ENCODE data around the gene OR2V1.
"Not testable (repeated sequence)": the region's sequence is repeated elsewhere in the genome, so short reads cannot be mapped to it uniquely, and the experiment has no call there.

OR2V1 gene

DNA sequence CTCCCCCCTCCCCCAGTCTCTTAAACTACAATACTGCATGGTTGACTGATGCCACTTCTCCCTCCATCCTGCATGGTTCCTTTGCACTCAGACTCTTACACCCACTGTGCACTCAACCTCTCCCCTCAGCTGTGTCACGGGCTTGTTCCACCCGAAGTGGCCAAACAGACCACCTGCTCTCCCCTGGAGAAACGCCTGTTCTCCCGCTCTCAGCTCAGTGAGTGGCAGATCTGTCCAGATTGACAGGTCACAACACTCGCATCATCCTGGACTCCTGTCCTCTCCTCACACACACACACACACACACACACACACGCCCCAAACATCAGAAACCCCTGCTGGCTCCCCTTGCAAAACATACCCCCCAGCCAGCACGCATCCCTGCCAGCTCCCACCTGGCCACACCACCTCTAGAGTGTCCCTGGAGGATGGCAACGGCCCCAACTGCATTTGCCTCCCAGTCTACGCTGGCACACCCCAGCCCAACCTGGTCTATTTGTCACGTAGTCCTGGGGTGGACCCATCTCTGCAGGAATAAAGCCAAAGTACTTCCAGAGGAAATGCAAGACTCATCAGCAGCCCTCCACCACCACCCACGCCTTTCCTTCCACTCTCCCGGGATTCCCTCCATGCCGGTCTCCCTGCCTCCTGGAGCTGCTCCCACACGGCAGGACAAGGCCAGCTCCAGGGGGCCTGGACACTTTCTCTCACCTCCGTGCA lies 2.9 kb downstream of the OR2V1 start:
- DNase-seq: no peak

DNA sequence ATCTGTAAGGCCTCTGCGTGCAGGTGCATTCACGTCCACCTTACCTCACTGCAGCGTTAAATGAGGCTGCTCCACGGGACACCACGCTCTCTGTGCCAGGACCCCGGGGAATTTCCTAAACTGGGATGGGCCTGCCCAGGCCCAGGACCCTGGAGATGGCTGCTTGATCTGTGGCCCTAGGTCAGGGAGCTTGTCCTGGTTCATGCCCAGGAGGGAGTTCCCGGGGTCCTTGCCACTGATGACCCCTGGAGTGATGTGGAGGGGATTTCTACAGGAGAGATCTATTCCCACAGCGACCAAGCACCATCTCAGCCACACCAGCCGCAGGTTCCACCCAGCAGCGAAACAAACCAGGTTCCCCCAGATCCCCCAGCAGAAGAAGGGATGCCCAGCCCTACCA lies 3.5 kb downstream of the OR2V1 start:
- DNase-seq: no peak

DNA sequence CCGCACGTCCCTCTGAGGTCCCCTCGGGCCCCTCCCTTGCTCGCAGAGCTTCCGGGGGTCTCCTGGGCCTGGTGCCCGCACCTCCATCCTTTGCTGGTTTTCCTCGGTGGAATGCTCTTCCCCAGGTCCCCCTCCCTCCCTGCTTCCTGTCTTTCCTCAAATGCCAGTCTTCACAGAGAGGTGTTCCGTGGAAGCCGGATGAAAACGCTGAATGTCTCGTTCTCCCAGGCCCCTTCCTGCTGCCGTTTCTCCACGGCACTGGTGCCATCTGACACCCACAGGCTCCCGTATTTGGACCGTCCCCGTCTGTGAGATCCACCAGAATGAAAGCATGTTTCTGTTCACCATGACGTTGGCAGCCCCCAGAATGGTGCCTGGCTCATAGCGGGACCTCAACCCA lies 4.1 kb downstream of the OR2V1 start:
- DNase-seq: no peak

DNA sequence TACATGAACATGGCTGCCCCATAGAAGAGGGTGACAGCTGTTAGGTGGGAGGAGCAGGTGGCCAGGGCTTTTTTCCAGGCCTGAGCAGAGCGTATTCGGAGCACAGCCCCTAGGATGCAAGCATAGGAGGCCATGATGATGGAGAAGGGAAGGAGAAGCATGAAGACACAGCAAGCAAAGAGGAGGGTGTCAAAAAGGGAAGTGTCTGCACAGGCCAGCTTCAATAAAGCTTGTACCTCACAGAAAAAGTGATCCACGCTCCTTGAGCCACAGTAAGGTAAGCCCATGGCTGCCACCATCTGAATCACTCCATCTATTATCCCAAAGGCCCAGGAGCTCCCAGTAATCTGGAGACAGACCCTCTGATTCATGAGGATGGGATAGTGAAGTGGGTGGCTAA lies 6.4 kb downstream of the OR2V1 start:
- no peak for DNase-seq

DNA sequence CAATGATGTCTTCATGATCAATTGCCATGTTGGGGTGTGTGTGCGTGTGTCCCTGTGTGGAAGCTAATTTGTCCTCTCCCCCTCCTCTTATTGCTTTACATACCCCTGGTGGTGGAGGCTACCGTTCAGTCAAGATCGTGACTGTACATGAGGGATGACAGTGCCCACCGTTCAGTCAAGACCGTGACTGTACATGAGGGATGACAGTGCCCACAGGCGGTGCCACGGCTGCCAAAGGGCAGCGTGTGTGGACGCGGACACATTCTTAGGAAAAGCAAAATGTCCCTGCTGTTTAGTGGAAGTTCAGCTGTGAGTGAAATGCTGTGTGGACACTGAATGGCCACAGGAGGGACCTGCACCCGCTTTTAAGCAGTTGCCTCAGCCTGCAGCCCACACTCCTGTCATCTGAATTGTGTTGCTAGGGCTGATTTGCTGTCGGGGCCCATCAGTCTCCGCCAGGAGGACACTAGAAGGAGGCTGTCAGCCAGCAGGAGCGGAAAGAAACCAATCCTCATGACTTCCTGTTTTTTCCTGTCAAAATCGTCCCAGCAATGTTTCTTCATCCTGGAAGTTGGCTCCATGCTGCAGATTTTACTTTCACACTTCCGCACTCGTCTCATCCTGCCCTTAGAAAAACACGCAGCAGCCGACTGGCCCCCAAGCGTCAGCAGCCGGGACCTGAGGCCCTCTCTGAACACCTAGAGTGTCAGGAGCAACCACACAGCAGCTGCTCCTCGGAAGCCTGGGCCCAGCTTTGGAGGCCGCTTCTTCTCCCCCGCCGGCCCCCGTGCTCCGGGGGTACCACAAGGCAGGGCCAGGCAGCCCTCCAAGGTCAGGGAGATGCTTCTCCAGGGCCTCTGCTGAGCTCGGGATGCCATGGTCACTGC lies 9.1 kb downstream of the OR2V1 start:
- DNase-seq: no peak

DNA sequence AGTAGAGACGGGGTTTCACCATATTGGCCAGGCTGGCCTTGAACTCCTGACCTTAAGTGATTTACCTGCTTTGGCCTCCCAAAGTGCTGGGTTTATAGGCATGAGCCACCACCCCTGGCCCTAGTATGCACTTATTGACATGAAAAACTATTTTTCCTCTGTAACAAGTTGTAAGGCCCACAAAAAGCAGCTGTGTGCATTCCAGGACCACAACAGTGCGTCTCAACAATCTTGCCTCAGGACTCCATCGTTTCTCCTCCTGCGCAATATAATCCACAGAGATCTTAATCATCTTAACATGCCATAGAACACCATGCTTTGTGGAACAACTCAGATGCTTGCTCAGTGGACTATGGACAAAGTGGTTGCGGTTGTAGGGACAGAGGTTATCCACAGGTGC lies 10.2 kb downstream of the OR2V1 start:
- no peak for DNase-seq

DNA sequence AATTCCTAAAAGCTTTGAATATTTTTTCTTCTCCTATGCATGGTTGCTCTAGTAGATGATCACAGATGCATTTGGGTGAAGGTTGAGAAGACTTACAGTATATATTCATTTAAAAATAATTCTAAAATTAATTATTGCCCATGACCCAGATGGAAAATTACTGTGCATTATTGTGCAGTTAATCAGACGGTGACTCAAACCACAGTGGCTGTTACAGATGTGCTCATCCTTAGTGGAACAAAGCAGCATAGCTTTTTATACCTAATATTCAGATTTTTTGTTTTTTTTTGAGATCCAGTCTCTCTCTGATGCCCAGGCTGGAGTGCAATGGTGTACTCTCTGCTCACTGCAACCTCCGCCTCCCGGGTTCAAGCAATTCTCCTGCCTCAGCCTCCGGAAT lies 10.7 kb downstream of the OR2V1 start:
- DNase-seq: no peak

DNA sequence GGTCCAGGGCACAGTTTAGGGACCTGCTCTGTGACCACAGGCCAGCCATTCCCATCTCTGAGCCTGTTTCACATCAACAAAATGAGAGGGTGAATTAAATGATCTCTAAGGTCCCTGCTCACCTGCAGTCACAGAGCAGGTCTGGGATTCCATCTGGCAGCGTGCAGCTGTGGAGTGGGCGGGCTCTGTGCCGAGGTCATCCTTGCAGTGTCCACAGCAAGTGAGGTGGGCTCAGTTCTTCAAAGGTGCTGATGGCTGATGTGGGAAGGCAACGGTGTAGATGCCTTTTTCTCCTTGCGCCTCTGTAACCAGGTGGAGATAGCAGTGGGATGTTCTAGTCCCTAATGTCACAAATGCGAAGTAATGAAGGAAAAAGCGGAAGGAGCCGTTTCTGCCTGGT lies 11.9 kb downstream of the OR2V1 start:
- no peak for DNase-seq

DNA sequence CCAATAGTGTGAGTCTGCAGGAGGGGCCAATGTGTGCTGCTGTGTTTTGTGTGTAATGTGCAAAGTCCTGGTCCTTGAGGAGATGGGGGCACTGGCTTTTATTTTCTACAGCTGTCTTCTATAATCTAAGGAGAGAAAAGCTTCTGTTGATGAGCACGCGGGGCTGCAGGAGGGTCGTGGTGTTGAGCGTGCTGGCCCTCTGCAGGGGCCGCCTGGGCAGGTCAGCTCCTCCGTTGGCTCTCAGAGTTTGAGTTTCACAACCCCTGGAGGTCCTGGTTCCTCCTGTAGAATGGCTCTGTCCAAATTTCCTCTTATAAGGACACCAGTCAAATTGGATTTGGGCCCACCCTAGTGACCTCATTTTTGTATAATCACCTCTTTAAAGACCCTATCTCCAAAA lies 12.6 kb downstream of the OR2V1 start:
- no peak for DNase-seq

DNA sequence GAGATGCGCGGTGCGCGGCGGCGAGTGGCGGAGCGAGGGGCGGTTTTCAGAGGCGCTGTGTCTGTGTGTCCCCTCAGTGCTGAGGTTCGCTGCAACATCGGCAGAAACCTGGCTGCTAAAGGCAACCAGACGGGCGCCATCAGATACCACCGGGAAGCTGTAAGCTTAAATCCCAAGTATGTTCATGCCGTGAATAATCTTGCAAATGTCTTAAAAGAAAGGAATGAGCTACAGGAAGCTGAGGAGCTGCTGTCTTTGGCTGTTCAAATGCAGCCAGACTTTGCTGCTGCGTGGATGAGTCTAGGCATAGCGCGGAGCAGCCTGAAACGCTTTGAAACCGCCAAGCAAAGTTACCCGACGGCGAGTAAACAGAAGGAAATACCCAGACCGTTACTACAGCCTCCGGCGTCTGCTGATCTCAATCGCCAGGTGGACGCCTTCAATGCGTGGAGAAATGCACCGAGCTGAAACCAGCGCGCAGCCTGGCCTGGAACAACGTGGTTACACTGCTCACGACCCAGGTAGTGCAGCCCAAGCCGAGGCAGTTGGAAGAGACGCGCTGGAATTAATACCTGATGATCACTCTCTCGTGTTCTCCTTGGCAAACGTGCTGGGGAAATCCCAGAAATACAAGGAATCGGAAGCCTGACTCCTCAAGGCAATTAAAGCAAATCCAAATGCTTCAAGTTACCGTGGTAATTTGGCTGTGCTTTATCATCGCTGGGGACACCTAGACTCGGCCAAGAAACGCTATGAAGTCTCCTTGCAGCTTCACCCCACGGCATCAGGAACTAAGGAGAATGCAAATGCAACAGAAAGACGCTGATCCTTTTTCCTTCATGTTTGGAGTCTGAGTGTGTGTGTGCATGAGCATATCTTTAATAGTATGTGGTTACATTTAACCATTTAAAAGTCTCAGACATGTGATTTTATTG lies 15.9 kb downstream of the OR2V1 start:
- no peak for DNase-seq

DNA sequence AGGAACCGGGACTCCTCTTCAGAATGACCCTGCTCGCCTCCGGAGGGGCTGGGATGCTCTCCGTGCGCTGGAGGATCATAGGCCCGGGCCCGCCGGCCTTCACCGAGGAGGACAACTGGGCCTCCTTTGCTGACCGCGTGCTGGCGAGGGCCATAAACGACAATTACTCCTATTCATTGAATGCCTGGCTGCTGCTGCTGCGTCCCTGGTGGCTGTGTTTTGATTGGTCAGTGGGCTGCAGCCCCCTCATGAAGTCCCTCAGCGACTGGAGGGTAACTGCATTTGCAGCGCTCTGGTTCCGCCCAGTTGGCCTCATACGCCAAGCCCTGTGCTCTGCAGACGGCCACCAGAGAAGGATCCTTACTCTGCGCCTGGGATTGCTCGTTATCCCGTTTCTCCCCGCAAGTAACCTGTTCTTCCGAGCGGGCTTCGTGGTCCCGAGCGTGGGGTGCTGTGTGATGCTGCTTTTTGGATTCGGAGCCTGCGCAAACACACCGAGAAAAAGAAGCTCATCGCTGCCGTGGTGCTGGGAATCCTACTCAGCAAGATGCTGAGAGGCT lies 16.6 kb downstream of the OR2V1 start:
- DNase-seq: no peak

DNA sequence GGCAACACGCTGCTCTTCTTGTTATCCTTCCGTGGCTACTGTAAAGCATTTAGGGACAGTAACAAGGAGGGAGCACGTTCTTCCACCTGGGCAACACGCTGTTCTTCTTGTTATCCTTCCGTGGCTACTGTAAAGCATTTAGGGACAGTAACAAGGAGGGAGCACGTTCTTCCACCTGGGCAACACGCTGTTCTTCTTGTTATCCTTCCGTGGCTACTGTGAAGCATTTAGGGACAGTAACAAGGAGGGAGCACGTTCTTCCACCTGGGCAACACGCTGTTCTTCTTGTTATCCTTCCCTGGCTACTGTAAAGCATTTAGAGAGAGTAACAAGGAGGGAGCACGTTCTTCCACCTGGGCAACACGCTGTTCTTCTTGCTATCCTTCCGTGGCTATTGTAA lies 17.4 kb downstream of the OR2V1 start:
- DNase-seq: not testable (repeated sequence)

DNA sequence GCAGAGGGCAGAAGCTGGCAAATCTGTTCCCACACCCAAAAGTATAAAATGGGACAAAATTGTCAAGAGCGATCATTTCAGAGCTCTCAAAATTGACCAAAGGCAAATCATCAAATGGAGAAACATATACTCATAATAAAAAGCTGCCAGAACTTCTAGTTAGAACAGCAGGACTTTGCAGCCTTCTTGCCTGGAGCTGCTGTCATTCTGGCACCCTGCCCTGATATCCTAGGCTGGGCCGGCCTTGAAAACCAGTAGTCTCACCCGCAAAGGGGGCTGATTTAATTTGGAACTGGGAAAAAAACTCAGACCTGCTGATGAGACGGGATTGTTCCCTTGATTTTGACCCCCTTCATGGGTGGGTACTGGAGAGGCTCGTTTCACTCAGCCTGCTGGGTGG lies 18.5 kb downstream of the OR2V1 start:
- DNase-seq: no peak

DNA sequence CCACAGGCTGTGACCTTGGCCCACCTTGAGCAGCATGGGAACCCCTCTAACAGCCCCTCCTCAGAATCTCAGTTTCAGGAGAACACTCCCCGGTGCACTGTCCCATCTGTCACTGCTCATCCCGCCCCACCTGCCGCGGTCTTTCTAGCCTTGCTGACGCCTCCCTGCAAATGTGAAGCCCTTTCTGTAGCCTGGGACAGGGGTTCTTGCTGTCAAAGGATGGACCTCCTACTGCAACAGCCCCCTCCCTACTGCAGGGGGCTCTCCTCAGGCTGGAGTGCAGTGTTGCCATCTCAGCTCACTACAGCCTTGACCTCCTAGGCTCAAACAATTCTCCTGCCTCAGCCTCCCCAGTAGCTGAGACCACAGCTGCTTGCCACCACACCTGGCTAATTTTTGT lies 20.0 kb downstream of the OR2V1 start:
- DNase-seq: no peak

DNA sequence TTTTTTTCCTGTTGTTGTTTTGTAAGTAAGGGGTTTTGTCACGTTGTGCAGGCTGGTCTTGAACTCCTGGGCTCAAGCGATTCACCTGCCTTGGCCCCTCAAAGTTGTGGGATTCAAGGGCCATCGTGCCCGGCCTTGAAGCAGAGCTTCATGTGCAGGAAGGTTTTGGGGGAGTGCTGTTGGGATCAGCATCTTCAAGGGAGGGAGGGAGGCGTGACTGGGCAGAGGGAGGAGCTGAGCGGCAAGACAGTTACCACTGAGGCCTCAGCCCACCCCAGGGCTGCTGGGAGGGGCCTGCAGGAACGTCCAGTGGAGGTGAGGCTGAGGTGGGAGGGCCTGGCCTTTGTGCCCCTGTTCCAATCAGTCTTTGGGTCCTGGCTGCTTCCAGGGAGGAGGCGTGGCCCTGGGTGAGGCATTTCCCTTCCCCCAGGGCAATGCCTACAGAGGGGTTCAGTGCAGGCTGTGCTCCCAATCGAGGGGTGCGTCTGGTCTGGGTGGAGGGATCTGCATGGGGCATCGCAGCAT lies 21.4 kb downstream of the OR2V1 start:
- no peak for DNase-seq

DNA sequence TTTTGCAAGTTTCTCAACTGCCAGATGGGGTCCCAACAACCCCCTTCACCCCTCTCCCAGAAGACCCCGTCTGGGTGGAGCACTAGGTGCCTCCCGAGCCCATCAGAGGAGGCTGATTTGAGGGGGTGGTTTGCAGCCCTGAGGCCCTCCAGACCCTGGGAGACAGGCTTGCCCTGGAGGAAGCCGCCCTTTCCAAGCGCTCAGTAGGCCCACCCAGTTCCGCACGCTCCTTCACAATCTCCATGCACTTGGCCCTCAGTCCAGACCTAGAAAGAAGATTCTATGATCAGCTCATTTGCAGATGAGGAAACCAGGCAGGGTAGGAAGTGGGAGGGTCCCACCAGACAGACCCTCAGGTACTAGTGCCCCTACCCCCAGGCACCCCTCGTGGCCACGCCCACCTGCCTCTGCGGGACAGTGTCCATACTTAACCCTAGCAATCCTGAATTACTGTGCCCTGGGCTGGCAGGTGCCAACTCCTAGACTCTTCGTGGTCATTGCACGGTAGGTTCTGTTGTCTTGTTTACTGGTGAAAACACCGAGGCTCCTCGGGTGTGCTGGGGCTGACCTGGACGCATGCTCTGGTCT lies 22.3 kb downstream of the OR2V1 start:
- DNase-seq: no peak

DNA sequence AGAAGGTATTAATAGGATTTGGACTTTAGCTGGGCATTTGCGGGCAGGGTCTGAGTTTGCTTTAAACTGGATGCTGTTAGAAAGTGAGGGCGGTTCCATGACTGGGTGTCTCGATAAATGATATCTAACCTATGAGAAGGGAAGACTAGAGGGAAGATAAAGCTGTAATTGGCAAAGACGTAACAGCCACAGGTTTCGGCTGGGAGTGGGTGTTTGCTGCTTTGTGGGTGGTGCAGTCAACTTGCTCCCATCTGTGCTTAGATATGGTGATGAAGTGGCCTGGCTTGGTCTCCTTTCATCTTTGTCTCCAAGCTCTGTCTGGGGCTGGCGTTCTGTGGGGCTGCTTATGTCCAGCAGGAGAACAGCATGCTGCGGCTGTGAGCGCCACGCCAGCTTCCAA lies 23.3 kb downstream of the OR2V1 start:
- no peak for DNase-seq

DNA sequence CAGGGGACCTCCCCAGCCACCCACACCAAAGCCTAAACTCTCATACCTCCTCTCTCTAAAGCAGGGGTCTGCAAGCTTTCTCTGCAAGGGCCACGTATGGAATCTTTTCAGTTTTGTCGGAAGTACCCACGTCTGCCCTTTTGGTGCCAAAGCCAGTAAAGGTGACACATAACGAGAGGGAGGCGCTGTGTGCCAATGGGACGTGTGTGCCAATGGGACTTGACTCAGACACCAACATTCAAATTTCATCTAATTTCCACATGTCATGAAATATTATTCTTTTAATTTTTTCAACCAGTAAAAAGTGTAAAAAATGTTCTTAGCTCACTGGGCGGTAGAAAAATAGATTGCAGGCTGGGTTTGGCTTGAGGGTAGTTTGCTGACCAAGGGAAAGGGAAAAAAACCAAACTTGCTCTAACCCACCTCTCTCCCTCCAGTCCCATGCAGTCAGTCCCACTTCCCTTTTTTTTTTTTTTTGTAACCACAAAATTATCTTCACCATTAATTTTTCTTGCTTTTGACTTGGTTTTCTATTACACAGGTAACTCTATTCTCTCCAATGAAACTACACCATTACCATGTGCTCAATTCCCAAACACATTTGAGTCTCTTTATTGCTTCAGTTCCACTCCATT lies 25.5 kb downstream of the OR2V1 start:
- no peak for DNase-seq

DNA sequence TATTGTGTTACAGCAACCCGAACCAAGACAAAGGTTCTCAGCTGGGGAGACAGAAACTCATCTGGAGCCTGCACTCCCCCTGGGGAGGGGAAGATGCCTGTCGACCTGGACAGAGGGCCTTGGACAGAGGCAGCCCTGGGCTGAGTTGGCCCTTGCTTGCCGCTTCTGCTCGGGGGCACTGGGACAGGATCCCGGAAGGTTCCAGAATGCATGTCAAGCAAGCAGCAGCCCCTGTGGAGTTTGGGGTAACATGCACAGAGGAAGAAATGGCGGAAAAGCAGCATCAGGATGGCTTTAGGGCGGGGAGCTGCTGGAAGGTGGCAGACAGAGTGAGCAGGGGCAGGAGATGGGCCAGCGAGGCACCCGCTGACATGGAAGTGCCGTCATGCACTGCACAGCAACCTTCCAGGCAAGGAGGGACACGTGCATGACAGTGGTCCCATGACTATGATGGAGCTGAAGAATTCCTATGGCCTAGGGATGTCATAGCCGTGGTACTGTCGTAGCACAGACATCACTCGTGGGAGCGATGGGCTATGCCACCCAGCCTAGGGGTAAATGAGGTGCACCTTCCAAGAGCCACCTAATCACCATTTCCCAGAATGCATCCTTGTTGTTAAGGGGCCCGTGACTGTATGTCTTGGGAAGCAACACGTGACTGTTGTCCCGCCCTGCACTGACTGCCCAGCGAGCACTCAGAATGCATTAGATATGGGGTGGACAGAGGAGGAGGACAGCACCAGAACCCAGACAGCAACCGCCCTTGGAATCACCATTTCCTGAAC lies 26.2 kb downstream of the OR2V1 start:
- not testable (repeated sequence) for DNase-seq

DNA sequence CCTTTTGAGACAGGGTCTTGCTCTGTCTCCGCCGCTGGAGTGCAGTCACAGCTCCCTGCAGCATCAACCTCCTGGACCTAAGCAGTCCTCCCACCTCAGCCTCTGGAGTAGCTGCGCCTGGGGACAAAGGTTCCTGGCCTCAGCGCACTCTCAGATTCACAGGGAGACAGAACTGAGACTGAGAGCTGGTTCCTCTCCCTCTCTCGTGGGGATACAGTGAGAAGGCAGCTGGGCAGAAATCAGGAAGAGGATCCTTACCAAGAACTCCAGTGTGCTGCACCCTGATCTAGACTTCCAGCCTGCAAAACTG lies 26.8 kb downstream of the OR2V1 start:
- not testable (repeated sequence) for DNase-seq
